Endothelial cell of umbilical vein (primary cell): ENCODE results near the gene ERRFI1. TPM values are rescaled to one million over a fixed set of nuclear protein-coding genes. Genes with fewer than 3 reads are reported as not detected.

ENCODE experiments used
- BruUV-seq: library from RNA; stranded (reverse); fragments of 400-500 nt; replicated peaks from 2 replicates; lab custom pipeline; 2021; lab: Mats Ljungman, UMichigan
- CTCF ChIA-PET: fragments of 300-600, 350-600 bp; sonication (Branson Sonifier 250); formaldehyde crosslinking; loops from one replicate; lab custom pipeline; 2021; ENCODE audit warnings: antibody characterized with exemption, inconsistent platforms; lab: Charles Lee
- POLR2A ChIA-PET: fragments of 300-600, 350-600 bp; sonication (Branson Sonifier 250); formaldehyde crosslinking; loops from one replicate; lab custom pipeline; 2021; ENCODE audit warnings: antibody characterized with exemption, inconsistent platforms; lab: Charles Lee
- DNase-seq: peaks from one replicate; pipeline ENCODE4 v3.0.0-alpha.2; 2011; ENCODE audit warnings: low read depth, low spot score
- FAIRE-seq: peaks from 2 replicates; lab custom pipeline; 2011; peaks lifted over from hg19 to GRCh38; lab: Jason Lieb, UNC
- H2AFZ ChIP-seq: 2 replicates; pipeline ENCODE4 v1.6.0; 2012; ENCODE audit warnings: low read depth, low read length, control low read depth, inconsistent platforms
- H3K27ac ChIP-seq: 2 replicates; pipeline ENCODE4 v1.5.1; 2011; ENCODE audit warnings: low read depth, mild to moderate bottlenecking, control low read depth, low read length, moderate library complexity; ENCODE audit not compliant: insufficient read depth
- H3K27me3 ChIP-seq, 2 experiments: 2 replicates each; pipeline versions ENCODE4 v1.6.0 to v1.6.1; 2011; ENCODE audit warnings: low read length in 2 of 2, mixed read lengths in 1 of 2; ENCODE audit not compliant: control insufficient read depth in 2 of 2, insufficient read depth in 2 of 2
- H3K36me3 ChIP-seq, 2 experiments: 2 replicates in 1 of 2; 3 replicates in 1 of 2; pipeline ENCODE4 v1.5.1; 2011; ENCODE audit warnings: low read length in 2 of 2, mild to moderate bottlenecking in 1 of 2, moderate library complexity in 1 of 2; ENCODE audit not compliant: control insufficient read depth in 2 of 2, insufficient read depth in 2 of 2; ENCODE audit errors: extremely low read depth in 1 of 2
- H3K4me1 ChIP-seq: 3 replicates; pipeline ENCODE4 v1.5.1; 2011; ENCODE audit warnings: mild to moderate bottlenecking, low read length; ENCODE audit not compliant: control insufficient read depth, insufficient read depth; ENCODE audit errors: extremely low read depth
- H3K4me2 ChIP-seq: 2 replicates; pipeline ENCODE4 v1.6.1; 2011; ENCODE audit warnings: low read length, control low read depth, mixed read lengths; ENCODE audit not compliant: insufficient read depth
- H3K4me3 ChIP-seq, 3 experiments: fragments of 200-600 bp in 1 of 3; sonication (generic), shearing (Covaris generic) in 1 of 3; replicated peaks in 1 of 3; 2 replicates each; pipeline ENCODE4 v1.5.1; 2011 to 2016; ENCODE audit warnings: control low read depth in 3 of 3, low read length in 3 of 3, mild to moderate bottlenecking in 2 of 3, inconsistent platforms in 1 of 3, low read depth in 1 of 3, moderate library complexity in 1 of 3; ENCODE audit not compliant: insufficient read depth in 1 of 3
- H3K79me2 ChIP-seq: 2 replicates; pipeline ENCODE4 v1.6.0; 2012; ENCODE audit warnings: low read length, inconsistent platforms; ENCODE audit not compliant: control insufficient read depth, insufficient read depth
- H3K9ac ChIP-seq: replicated peaks from 2 replicates; pipeline ENCODE3; 2011; ENCODE audit warnings: low read length, control low read depth; ENCODE audit not compliant: insufficient read depth; ENCODE audit errors: extremely low read depth
- H3K9me1 ChIP-seq: replicated peaks from 3 replicates; pipeline ENCODE4 v1.6.0; 2011; ENCODE audit warnings: mild to moderate bottlenecking, low read length; ENCODE audit not compliant: control insufficient read depth, insufficient read depth; ENCODE audit errors: extremely low read depth
- H3K9me3 ChIP-seq: replicated peaks from 2 replicates; pipeline ENCODE4 v1.5.1; 2012; ENCODE audit warnings: low read length, inconsistent platforms; ENCODE audit not compliant: control insufficient read depth, insufficient read depth
- H4K20me1 ChIP-seq: replicated peaks from 2 replicates; pipeline ENCODE3; 2011; ENCODE audit warnings: mild to moderate bottlenecking, low read length; ENCODE audit not compliant: control insufficient read depth, insufficient read depth; ENCODE audit errors: extremely low read depth
- EZH2 ChIP-seq: IDR thresholded peaks from 2 replicates; pipeline ENCODE4 v1.6.1; 2012; ENCODE audit warnings: borderline replicate concordance, low read depth, mild to moderate bottlenecking, moderate library complexity, low read length, inconsistent platforms; ENCODE audit not compliant: severe bottlenecking
- FOS ChIP-seq: IDR thresholded peaks from 2 replicates; pipeline ENCODE4 v1.6.1; 2011; ENCODE audit warnings: mild to moderate bottlenecking, low read length, moderate library complexity, borderline replicate concordance; ENCODE audit not compliant: insufficient read depth
- GATA2 ChIP-seq: IDR thresholded peaks from 2 replicates; pipeline ENCODE4 v1.7.0; 2011; ENCODE audit warnings: low read depth, mild to moderate bottlenecking, moderate library complexity, mixed read lengths, low read length; ENCODE audit not compliant: insufficient read length, insufficient read depth
- JUN ChIP-seq: IDR thresholded peaks from 2 replicates; pipeline ENCODE4 v1.6.1; 2011; ENCODE audit warnings: borderline replicate concordance, low read depth; ENCODE audit not compliant: insufficient read length, insufficient read depth
- MYC ChIP-seq: IDR thresholded peaks from one replicate; pipeline ENCODE4 v1.6.1; 2011; ENCODE audit warnings: mild to moderate bottlenecking, low read depth, low read length
- POLR2A ChIP-seq: IDR thresholded peaks from 2 replicates; pipeline ENCODE4 v1.6.1; 2012; ENCODE audit warnings: low read depth, mild to moderate bottlenecking, control low read depth, low read length
- POLR2AphosphoS5 ChIP-seq: IDR thresholded peaks from 2 replicates; pipeline ENCODE4 v1.6.1; 2012; ENCODE audit warnings: low read depth, mild to moderate bottlenecking, control low read depth, low read length, moderate library complexity; ENCODE audit not compliant: insufficient read depth
- dilution Hi-C: fragments of 300-500 bp; cut with MboI; formaldehyde crosslinking; loops from one replicate; pipeline ENCODE4 v1.15.0; 2019; ENCODE audit warnings: low sequenced_read_pairs; ENCODE audit not compliant: extremely low pct_ligation_motif_present
- intact Hi-C: fragments of 100-400 bp; cut with micrococcal nuclease; formaldehyde crosslinking; loops from one replicate; pipeline ENCODE4 v1.10.0; 2022
- polyA plus RNA-seq, 4 experiments: library from polyadenylated mRNA; depleted of rRNA in 3 of 4; stranded (reverse) in 3 of 4; unstranded in 1 of 4; fragments of >200 nt; gene quantifications; 2 replicates each; pipeline versions ENCODE4 v1.2.1 to v1.2.3, GENCODE V29; 2011 to 2012; ENCODE audit warnings: missing spikeins in 1 of 4
- total RNA-seq: library from RNA; stranded (reverse); gene quantifications from 2 replicates; pipeline ENCODE4 v1.2.3, GENCODE V29; 2021
- TF ChIP-seq, protein P1 (sequence below): IDR thresholded peaks from 2 replicates; pipeline ENCODE4 v1.6.1; 2011; ENCODE audit not compliant: insufficient read depth, insufficient read length
- TF ChIP-seq, protein P2 (sequence below), 2 donors: IDR thresholded peaks; 1 replicate in 1 of 2; 2 replicates in 1 of 2; pipeline ENCODE4 v1.5.1; 2011; ENCODE audit warnings: low read length in 2 of 2, mild to moderate bottlenecking in 2 of 2, moderate library complexity in 2 of 2, control low read depth in 1 of 2, inconsistent platforms in 1 of 2, low read depth in 1 of 2; ENCODE audit not compliant: insufficient read depth in 1 of 2; ENCODE audit errors: extremely low read depth in 1 of 2

ERRFI1 gene
- total and polyA plus RNA-seq, 2 donors (not counting 3 experiments of a cell fraction or from before 2014, with no cell fraction given): 28.1 to 32.0 TPM

DNA sequence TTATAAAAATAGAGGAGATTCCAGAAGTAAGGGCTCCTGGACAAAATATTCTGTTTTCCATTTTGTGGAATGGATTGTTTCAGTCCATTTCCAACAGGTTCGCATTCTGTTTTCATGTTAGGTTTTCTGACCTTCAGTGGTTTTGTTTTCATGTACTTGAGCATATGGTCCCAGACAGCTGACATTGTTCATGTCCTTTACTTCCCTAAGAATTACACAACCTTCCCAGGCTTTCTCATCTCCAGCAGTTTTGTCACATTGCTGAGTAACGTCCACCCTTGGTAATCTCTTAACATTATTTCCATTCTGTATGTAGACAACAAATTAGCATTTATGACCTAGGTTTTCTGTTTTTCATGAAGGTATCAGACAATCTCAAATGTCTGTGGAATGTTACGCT, 21.0 kb upstream of the ERRFI1 start:
- dilution Hi-C loops: loop anchor here (10.0 kb wide), 1 partner anchor 48 kb away; no protein-coding TSS in a partner anchor
- Histone ChIP-seq H3K79me2 (no peaks in the 10 kb centered on the region), H3K4me1 (peaks cover 29% of the 10 kb centered on the region), H3K4me3 (no peak overlapping the region), H3K4me2 (no peak overlapping the region), H3K27me3 (no peaks in the 10 kb centered on the region), H3K9me3 (no peaks in the 10 kb centered on the region), H3K36me3 (no peaks in the 10 kb centered on the region), H3K27ac (peak overlapping the region; percentile 81), H3K9ac (peak overlapping the region; percentile 43), H2AFZ (peak overlapping the region; percentile 33), H4K20me1 (no peaks in the 10 kb centered on the region), H3K9me1 (no peaks in the 10 kb centered on the region)
- POLR2A ChIA-PET: no interaction called here
- no peak for FAIRE-seq
- BruUV-seq: no TSS peak
- CTCF ChIA-PET: interaction anchor here (1.0 kb wide), 1 partner anchor 42 kb away, joined by 3 read pairs; no protein-coding TSS in a partner anchor
- peak; percentile 54 for DNase-seq
- TF ChIP-seq, protein P1, sequence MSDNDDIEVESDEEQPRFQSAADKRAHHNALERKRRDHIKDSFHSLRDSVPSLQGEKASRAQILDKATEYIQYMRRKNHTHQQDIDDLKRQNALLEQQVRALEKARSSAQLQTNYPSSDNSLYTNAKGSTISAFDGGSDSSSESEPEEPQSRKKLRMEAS: no peak
- TF ChIP-seq, protein P2, sequence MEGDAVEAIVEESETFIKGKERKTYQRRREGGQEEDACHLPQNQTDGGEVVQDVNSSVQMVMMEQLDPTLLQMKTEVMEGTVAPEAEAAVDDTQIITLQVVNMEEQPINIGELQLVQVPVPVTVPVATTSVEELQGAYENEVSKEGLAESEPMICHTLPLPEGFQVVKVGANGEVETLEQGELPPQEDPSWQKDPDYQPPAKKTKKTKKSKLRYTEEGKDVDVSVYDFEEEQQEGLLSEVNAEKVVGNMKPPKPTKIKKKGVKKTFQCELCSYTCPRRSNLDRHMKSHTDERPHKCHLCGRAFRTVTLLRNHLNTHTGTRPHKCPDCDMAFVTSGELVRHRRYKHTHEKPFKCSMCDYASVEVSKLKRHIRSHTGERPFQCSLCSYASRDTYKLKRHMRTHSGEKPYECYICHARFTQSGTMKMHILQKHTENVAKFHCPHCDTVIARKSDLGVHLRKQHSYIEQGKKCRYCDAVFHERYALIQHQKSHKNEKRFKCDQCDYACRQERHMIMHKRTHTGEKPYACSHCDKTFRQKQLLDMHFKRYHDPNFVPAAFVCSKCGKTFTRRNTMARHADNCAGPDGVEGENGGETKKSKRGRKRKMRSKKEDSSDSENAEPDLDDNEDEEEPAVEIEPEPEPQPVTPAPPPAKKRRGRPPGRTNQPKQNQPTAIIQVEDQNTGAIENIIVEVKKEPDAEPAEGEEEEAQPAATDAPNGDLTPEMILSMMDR (IDR thresholded peaks at IDR 0.05; ENCODE audit: extremely low read depth in 1 of 2, insufficient read depth in 1 of 2, low read depth in 1 of 2, low read length in 2 of 2): no peak
- TF ChIP-seq MYC (no peak), JUN (no peak), POLR2AphosphoS5 (no peak), POLR2A (no peak), GATA2 (no peak), FOS (no peak), EZH2 (no peak)
- intact Hi-C loops: loop anchor here (5.0 kb wide), 1 partner anchor 135 kb away; no protein-coding TSS in a partner anchor
